Measurements from ENCODE around the gene OR10V1.
"Not testable (repeated sequence)": the region's sequence is repeated elsewhere in the genome, so short reads cannot be mapped to it uniquely, and the experiment has no call there.

The OR10V1 gene

GRCh38 chr11:59729834-59730233 is 16.2 kb upstream of the OR10V1 start:
- no peak overlapping the region for H3K9ac ChIP-seq (ENCODE audit: low read depth, low read length)
- no peaks in the 10 kb centered on the region for H3K9me3 ChIP-seq (ENCODE audit: control insufficient read depth, insufficient read depth, low read length)
- H3K36me3 ChIP-seq (ENCODE audit: insufficient read depth, low read length) = no peaks in the 10 kb centered on the region
- no peaks in the 10 kb centered on the region for H3K4me1 ChIP-seq (ENCODE audit: insufficient read depth, low read length)

GRCh38 chr11:59728913-59729312 is 15.3 kb upstream of the OR10V1 start:
- H3K36me3 ChIP-seq (ENCODE audit: insufficient read depth, low read length) = no peaks in the 10 kb centered on the region
- no peaks in the 10 kb centered on the region for H3K9me3 ChIP-seq (ENCODE audit: control insufficient read depth, insufficient read depth, low read length)
- no peak overlapping the region for H3K9ac ChIP-seq (ENCODE audit: low read depth, low read length)
- H3K4me1 ChIP-seq (ENCODE audit: insufficient read depth, low read length) = no peaks in the 10 kb centered on the region

- H3K9me3 ChIP-seq (ENCODE audit: control insufficient read depth, insufficient read depth, low read length) = no peaks in the 10 kb centered on the region
- no peaks in the 10 kb centered on the region for H3K36me3 ChIP-seq (ENCODE audit: insufficient read depth, low read length)
- no peak overlapping the region for H3K9ac ChIP-seq (ENCODE audit: low read depth, low read length)
- H3K4me1 ChIP-seq (ENCODE audit: insufficient read depth, low read length) = no peaks in the 10 kb centered on the region
Observed at GRCh38 chr11:59728154-59728553, 14.5 kb upstream of the OR10V1 start.

DNA sequence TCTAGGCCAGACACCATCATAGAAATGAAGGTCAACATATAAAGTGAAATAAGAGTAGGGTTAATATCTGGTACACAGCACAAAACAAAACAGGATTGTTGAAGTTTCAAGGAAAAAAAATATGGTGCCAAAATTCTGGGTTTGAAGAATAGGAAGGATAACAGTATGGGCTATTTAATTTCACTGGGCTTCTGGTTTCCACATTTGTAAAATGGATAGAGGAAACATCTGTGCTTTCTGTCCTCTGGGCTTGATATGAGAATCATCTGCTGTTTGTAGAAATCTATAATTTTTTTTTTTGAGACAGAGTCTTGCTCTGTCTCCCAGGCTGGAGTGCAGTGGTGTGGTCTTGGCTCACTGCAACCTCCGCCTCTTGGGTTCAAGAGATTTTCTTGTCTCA is 13.8 kb upstream of the OR10V1 start:
- Histone ChIP-seq H3K9ac (ENCODE audit: low read depth, low read length) (no peak overlapping the region), H3K36me3 (ENCODE audit: insufficient read depth, low read length) (no peaks in the 10 kb centered on the region), H3K4me1 (ENCODE audit: insufficient read depth, low read length) (no peaks in the 10 kb centered on the region), H3K9me3 (ENCODE audit: control insufficient read depth, insufficient read depth, low read length) (no peaks in the 10 kb centered on the region)

DNA sequence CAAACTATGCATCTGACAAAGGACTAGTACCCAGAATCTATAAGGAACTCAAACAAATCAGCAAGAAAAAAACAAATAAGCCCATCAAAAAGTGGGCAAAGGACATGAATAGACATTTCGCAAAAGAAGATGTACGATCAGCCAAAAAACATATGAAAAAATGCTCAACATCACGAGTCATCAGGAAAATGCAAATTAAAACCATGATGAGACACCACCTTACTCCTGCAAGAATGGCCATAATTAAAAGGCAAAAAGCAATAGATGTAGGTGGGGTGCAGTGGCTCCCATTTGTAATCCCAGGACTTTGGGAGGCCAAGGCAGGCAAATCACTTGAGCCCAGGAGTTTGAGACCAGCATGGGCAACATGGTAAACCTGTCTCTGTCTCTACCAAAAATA is 10.4 kb upstream of the OR10V1 start:
- Histone ChIP-seq H3K36me3 (ENCODE audit: insufficient read depth, low read length) (no peaks in the 10 kb centered on the region), H3K9ac (ENCODE audit: low read depth, low read length) (no peak overlapping the region), H3K9me3 (ENCODE audit: control insufficient read depth, insufficient read depth, low read length) (no peaks in the 10 kb centered on the region)

GRCh38 chr11:59719556-59719955 is 5.9 kb upstream of the OR10V1 start:
- H3K9ac ChIP-seq (ENCODE audit: low read depth, low read length) = no peak overlapping the region
- H3K9me3 ChIP-seq (ENCODE audit: control insufficient read depth, insufficient read depth, low read length) = no peaks in the 10 kb centered on the region
- no peaks in the 10 kb centered on the region for H3K4me1 ChIP-seq (ENCODE audit: insufficient read depth, low read length)
- no peaks in the 10 kb centered on the region for H3K36me3 ChIP-seq (ENCODE audit: insufficient read depth, low read length)

More for the DNA sequence above, 10.4 kb upstream of the OR10V1 start:
- H3K4me1 ChIP-seq (ENCODE audit: insufficient read depth, low read length) = no peaks in the 10 kb centered on the region

DNA sequence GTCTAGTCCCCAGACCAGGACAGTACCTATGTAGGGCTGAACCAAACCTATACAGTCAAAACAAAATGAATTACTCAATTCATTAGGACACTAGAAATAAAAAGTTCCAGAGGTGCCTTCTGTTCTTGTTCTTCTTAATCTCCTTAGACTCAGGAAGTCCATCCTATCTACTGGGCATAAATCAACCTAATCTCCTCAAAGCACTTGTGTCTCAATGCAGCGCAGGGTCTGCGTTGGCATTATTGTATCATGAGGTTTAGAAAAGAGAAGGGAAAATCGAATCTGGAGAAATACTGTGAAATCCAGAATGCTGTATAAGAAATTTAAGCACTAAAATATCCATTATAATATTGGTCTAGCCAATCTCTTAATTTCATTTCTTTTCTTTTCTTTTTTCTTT is 2.4 kb upstream of the OR10V1 start:
- H3K9ac ChIP-seq (ENCODE audit: low read depth, low read length) = no peak overlapping the region
- no peaks in the 10 kb centered on the region for H3K36me3 ChIP-seq (ENCODE audit: insufficient read depth, low read length)
- H3K4me1 ChIP-seq (ENCODE audit: insufficient read depth, low read length) = no peaks in the 10 kb centered on the region
- no peaks in the 10 kb centered on the region for H3K9me3 ChIP-seq (ENCODE audit: control insufficient read depth, insufficient read depth, low read length)

DNA sequence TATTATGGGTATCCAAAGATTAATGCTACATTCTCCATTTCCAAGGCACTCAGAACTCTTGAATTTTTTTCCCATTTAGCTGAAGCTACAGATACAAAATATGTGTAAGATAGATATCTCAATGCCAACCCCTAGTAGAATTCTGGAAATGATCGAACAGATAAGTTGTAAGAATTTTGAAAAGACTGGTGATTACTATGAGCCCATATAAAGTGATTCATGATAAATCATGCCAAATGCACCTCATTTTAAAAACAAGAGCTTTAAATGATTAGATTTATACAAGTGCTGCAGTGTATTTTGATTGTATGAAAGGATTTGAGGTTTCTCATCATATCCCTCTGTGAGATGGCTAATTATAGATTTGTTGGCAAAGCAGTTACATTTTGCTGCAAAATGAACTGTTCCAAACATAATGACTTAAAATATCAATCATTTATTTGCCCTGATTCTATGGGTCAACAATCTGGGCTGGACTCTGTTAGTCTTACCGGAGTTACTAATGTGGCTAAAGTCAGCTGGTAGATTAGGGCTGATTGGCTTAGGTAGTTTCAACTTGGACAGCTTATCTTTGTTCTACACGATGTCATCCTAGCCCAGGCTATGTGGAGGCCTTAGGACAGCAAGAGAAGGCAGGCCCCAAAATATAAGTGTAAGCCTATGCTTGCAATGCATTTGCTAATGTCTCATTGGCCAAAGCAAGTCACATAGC is 3.4 kb downstream of the OR10V1 start:
- no peaks in the 10 kb centered on the region for H3K4me1 ChIP-seq (ENCODE audit: insufficient read depth, low read length)
- H3K9me3 ChIP-seq (ENCODE audit: control insufficient read depth, insufficient read depth, low read length) = no peaks in the 10 kb centered on the region
- H3K36me3 ChIP-seq (ENCODE audit: insufficient read depth, low read length) = no peaks in the 10 kb centered on the region
- H3K9ac ChIP-seq (ENCODE audit: low read depth, low read length) = no peak overlapping the region

- Histone ChIP-seq H3K4me1 (ENCODE audit: insufficient read depth, low read length) (no peaks in the 10 kb centered on the region), H3K9ac (ENCODE audit: low read depth, low read length) (no peak overlapping the region), H3K36me3 (ENCODE audit: insufficient read depth, low read length) (no peaks in the 10 kb centered on the region), H3K9me3 (ENCODE audit: control insufficient read depth, insufficient read depth, low read length) (no peaks in the 10 kb centered on the region; the same call in 1 of the 2 replicates)
Observed at GRCh38 chr11:59708537-59708936, 5.1 kb downstream of the OR10V1 start.

DNA sequence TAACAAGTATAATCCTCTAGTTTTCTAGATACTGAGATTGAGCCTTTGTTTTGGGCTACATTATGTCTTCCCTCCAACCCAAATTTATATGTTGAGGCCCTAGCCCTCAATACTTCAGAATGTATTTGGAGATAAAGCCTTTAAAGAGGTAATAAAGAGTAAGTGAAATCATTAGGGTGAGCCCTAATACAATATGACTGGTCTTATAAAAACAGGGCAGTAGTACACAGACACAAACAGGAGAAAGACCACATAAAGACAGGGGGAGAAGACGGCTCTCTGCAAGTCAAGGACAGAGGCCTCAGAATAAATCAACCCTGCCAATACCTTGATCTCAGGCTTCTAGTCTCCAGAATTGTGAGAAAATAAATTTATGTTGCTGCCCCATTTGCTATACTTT is 6.3 kb downstream of the OR10V1 start:
- Histone ChIP-seq H3K4me1 (ENCODE audit: insufficient read depth, low read length) (no peaks in the 10 kb centered on the region), H3K36me3 (ENCODE audit: insufficient read depth, low read length) (no peaks in the 10 kb centered on the region), H3K9ac (ENCODE audit: low read depth, low read length) (no peak overlapping the region), H3K9me3 (ENCODE audit: control insufficient read depth, insufficient read depth, low read length) (no peaks in the 10 kb centered on the region; the same call in 1 of the 2 replicates)

GRCh38 chr11:59706518-59707285 is 6.9 kb downstream of the OR10V1 start:
- no peak overlapping the region for H3K9ac ChIP-seq (ENCODE audit: low read depth, low read length)
- H3K9me3 ChIP-seq (ENCODE audit: control insufficient read depth, insufficient read depth, low read length) = no peaks in the 10 kb centered on the region; the same call in 1 of the 2 replicates
- no peaks in the 10 kb centered on the region for H3K36me3 ChIP-seq (ENCODE audit: insufficient read depth, low read length)
- H3K4me1 ChIP-seq (ENCODE audit: insufficient read depth, low read length) = no peaks in the 10 kb centered on the region

- H3K4me1 ChIP-seq (ENCODE audit: insufficient read depth, low read length) = no peaks in the 10 kb centered on the region
- no peaks in the 10 kb centered on the region; the same call in 1 of the 2 replicates for H3K9me3 ChIP-seq (ENCODE audit: control insufficient read depth, insufficient read depth, low read length)
- H3K9ac ChIP-seq (ENCODE audit: low read depth, low read length) = no peak overlapping the region
- H3K36me3 ChIP-seq (ENCODE audit: insufficient read depth, low read length) = no peaks in the 10 kb centered on the region
Observed at GRCh38 chr11:59705294-59705693, 8.4 kb downstream of the OR10V1 start.

DNA sequence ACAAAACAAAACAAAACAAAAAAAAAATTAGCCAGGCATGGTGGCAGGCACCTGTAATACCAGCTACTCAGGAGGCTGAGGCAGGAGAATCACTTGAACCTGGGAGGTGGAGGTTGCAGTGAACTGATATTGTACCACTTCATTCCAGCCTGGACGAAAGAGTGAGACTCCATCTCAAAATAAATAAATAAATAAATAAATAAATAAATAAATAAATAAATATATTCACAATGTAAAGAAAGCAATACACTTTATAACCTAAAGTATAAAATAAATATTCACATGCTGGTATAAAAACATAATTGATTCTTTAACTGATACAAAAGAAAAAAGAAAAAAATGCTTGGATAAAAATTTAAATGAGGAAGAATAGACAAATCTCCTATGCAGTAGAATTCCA is 10.1 kb downstream of the OR10V1 start:
- not testable (repeated sequence) for H3K9ac ChIP-seq (ENCODE audit: low read depth, low read length); H3K9me3 ChIP-seq (ENCODE audit: control insufficient read depth, insufficient read depth, low read length)

DNA sequence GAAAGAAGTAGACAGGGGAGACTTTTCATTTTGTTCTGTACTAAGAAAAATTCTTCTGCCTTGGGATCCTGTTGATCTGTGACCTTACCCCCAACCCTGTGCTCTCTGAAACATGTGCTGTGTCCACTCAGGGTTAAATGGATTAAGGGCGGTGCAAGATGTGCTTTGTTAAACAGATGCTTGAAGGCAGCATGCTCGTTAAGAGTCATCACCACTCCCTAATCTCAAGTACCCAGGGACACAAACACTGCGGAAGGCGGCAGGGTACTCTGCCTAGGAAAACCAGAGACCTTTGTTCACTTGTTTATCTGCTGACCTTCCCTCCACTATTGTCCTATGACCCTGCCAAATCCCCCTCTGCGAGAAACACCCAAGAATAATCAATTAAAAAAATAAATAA is 13.5 kb downstream of the OR10V1 start:
- not testable (repeated sequence) for H3K9ac ChIP-seq (ENCODE audit: low read depth, low read length); H3K9me3 ChIP-seq (ENCODE audit: control insufficient read depth, insufficient read depth, low read length); H3K36me3 ChIP-seq (ENCODE audit: insufficient read depth, low read length); H3K4me1 ChIP-seq (ENCODE audit: insufficient read depth, low read length)

More for the DNA sequence above, 10.1 kb downstream of the OR10V1 start:
- H3K36me3 ChIP-seq (ENCODE audit: insufficient read depth, low read length); H3K4me1 ChIP-seq (ENCODE audit: insufficient read depth, low read length): not testable (repeated sequence)

- no peaks in the 10 kb centered on the region for H3K36me3 ChIP-seq (ENCODE audit: insufficient read depth, low read length)
- H3K9me3 ChIP-seq (ENCODE audit: control insufficient read depth, insufficient read depth, low read length) = no peaks in the 10 kb centered on the region
- no peaks in the 10 kb centered on the region for H3K4me1 ChIP-seq (ENCODE audit: insufficient read depth, low read length)
- no peak overlapping the region for H3K9ac ChIP-seq (ENCODE audit: low read depth, low read length)
Observed at GRCh38 chr11:59698506-59698905, 15.1 kb downstream of the OR10V1 start.
